CD4-positive, alpha-beta T cell treated with Interleukin-1 beta for 1 hour (primary cell): ENCODE measurements around the gene DUSP28.
A peak's percentile ranks its signal among the peaks of the same experiment; 100 is the strongest.

Experiments
- DNase-seq, 2 donors: peaks; one replicate each; pipeline ENCODE4 v3.0.0-alpha.2; 2020 to 2022

The DUSP28 gene

GRCh38 chr2:240573516-240574385, 13.6 kb downstream of the DUSP28 start:
- DNase-seq: no peak

- no peak for DNase-seq
Observed at GRCh38 chr2:240574386-240575100, 14.4 kb downstream of the DUSP28 start.

- no peak for DNase-seq
Observed at GRCh38 chr2:240575101-240575965, 15.2 kb downstream of the DUSP28 start.

GRCh38 chr2:240576036-240576435, 15.9 kb downstream of the DUSP28 start:
- DNase-seq: no peak

GRCh38 chr2:240576436-240577205, 16.5 kb downstream of the DUSP28 start:
- no peak for DNase-seq

- DNase-seq: no peak
Observed at GRCh38 chr2:240577281-240578109, 17.3 kb downstream of the DUSP28 start.

DNA sequence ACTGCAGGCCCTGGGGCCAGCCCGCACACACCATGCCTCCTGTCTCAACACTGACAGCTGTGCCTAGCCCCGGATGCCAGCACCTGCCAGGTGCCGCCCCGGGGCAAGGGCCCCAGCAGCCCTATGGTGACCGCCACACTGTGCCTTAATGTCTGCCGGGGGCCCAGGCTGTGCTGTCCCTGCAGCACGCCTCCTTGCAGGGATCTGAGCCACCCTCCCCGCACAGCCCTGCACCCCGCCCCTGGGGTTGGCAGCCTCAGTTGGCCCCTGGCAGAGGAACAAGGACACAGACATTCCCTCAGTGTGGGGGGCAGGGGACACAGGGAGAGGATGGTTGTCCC, 17.9 kb downstream of the DUSP28 start:
- DNase-seq: no peak

DNA sequence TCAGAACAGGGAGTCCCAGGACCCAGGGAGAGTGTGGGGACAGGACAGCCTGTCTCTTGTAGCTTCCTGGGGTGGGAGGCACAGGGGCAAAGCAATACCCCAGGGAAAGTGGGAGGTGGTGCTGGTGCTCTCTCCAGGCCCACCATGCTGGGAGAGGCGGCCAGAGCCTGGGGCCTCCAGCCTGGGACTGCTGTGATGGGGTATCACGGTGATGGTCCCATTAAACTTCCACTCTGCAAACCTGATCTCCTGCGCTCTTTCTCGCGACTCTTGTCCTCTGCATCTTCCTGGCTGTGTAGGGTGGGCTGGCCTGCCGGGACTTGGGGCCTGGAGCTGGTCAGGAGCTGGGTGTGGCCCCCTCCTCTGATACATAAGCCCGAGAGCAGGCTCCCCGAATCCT, 18.3 kb downstream of the DUSP28 start:
- DNase-seq: no peak

GRCh38 chr2:240579071-240579762, 19.1 kb downstream of the DUSP28 start:
- DNase-seq: no peak

DNA sequence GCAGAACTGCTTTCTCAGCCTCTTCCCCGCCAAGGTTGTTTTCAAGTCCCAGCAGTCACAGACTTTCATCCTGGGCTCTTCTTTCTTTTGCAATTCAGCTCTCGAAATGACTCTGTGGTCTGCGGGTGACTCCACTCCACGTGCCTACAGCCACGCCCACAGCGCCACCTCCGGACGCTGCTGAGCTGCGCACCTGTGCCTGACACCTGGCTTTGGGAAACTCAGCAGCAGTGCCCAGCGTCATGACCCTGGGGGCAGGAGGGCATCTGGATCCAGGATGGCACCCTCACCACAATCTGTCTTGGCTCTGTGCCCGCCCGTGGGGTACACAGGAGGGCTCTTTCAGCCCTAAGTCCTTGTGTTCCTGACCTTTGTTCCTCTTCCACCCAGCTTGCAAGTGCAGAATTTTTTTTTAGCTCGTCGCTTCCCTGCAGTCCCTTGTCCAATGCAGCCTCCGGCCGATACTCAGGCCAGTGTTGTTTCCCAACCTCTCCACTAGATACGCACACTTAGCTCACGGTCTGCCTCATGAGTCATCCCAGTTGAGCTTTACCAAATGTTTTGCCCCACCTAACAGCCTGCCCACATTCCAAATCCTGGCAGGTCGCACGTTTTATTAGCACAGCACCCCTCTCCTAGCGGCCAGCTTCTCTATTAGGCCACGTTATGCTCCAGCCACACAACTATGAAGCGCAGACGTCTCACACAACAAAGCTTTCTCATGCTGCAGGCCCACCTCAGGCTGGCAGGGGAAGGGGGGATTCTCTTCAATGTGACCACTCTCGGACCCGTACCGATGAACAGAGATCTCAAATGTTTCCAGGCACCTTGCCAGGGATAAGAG, 19.8 kb downstream of the DUSP28 start:
- DNase-seq: peak; percentile 77 to 84

- DNase-seq: no peak
Observed at GRCh38 chr2:240581811-240582210, 21.7 kb downstream of the DUSP28 start.

- DNase-seq: no peak
Observed at GRCh38 chr2:240582781-240583180, 22.6 kb downstream of the DUSP28 start.

DNA sequence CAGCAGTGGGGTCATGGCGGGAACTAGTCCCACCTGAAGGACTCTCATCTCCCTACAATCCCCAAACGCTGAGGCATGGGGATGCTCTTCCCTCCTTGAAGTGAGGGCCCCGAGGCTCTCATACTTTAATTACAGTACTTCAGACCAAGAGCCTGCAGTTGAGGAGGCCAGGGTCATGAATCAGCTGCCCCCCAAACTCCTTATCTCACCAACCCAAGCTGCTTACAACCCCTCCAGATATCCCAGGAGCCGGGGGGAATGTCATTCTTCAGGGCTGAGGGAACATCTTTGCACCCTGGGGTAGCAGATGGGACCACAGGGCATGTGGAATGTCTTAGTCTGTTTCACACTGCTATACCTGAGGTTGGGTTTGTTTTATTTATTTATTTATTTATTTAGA, 23.6 kb downstream of the DUSP28 start:
- DNase-seq: no peak

DNA sequence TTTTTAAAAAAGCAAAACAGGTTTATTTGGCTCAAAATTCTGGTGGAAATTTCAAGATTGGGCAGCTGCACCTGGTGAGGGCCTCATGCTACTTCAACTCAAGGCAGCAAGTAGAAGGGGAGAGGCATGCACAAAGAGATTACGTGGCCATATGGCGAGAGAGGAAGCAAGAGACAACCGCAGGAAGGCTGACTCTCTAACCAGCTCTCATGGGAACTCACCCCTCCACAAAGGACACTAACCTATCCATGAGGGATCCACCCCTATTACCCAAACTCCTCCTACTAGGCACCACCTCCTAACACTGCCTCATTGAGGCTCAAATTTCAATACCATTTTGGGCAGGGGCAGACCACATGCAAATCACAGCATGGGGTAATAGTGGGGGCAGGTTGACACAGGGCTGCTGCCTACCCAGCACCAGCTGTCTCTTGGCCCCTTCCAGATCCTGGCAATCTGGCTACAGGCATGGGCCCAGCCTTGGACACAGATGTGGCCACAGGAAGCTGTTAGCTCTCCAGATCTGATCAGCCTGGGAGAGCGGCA, 24.4 kb downstream of the DUSP28 start:
- peak in 1 of 2 donors; percentile 60 for DNase-seq

DNA sequence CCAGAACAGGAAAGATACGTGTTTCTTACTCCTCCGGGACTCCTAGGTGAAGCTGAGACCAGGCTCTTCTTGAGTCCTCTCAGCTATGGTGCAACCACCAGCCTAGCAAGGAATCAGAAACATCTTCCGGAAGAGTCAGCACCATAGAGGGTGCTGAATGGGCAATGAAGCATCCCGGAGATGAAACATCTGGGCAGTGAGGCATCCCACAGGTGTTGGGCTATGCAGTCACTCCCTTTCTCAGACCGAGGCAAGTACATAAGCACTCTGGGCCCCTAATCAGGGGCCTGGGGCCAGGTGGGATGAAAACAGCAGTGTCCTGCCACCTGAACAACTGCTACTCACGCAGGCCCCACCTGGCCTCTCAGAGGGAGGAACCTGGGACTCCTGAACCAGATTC, 24.9 kb downstream of the DUSP28 start:
- peak in 1 of 2 donors; percentile 30 for DNase-seq

DNA sequence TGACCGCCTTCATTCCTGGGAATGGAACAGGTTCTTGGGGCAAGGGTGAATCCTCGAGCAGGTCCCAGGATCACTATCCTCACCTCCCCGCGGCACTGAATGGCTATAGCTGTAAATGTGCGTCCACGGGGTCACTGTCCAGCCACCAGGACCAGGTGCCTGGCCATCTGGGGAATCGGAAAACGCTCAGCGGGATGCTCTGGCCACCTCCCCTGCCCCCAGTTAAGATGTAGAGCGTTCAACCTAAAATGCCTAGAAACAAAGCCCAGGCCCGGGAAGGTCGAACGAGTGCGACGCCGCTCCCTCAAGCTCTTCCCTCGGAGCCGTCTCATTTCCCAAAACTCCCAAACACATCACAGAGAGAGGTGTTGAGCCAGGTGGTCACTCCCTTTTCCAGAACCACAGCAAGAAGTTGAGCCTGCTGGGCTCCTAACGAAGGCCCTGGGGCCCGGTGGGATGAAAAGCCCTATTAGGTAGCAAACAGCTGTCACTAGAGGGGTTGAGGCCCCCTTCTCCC, 25.6 kb downstream of the DUSP28 start:
- no peak for DNase-seq

- DNase-seq: peak; percentile 94 to 95
Observed at GRCh38 chr2:240586198-240586918, 26.2 kb downstream of the DUSP28 start, which contains the start of gene CAPN10. TSS of gene CAPN10 (plus strand) at chr2:240586734. CDS start at chr2:240586912, 178 bp downstream.
